GM06990 (cell line): ENCODE data around the gene SPDYE4.

Experiments used
- DNase-seq: peaks from one replicate; pipeline ENCODE4 v3.0.0-alpha.2; 2011; ENCODE audit not compliant: insufficient read length; ENCODE audit errors: extremely low read depth
- H3K27me3 ChIP-seq: replicated peaks from 2 replicates; pipeline ENCODE4 v1.6.0; 2011; ENCODE audit warnings: low read length; ENCODE audit not compliant: control insufficient read depth, insufficient read depth
- H3K36me3 ChIP-seq: 2 replicates; pipeline ENCODE4 v1.5.1; 2011; ENCODE audit warnings: low read length; ENCODE audit not compliant: control insufficient read depth, insufficient read depth
- H3K4me3 ChIP-seq: replicated peaks from 2 replicates; pipeline ENCODE4 v1.5.1; 2011; ENCODE audit warnings: low read depth, mild to moderate bottlenecking, control low read depth, low read length
- CTCF ChIP-seq: IDR thresholded peaks from 2 replicates; pipeline ENCODE4 v1.5.1; 2011; ENCODE audit warnings: low read length, control low read depth, mild to moderate bottlenecking, inconsistent platforms; ENCODE audit not compliant: insufficient read depth, poor library complexity, severe bottlenecking

Gene SPDYE4

DNA sequence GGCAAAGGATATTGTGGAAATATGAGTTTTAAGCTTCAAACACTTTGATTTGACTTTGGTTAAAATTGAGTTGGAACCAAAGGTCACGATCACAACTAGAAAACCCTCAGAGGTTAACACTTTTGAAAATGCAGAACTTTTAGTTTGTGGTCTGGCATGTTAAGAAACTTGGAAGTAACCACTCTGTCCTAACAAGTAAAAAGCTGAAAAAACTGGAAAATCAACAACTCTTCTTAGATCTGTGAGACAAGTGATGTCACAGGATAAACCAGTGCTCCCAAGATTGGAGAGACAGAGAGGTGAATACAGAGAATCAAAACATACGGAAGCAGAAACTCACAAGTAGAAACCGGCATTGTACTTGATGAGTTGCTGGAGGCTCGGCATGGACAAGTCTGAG, 23.4 kb upstream of the SPDYE4 start:
- Histone ChIP-seq H3K4me3 (no peak overlapping the region), H3K27me3 (no peaks in the 10 kb centered on the region), H3K36me3 (no peaks in the 10 kb centered on the region)
- DNase-seq: no peak
- TF ChIP-seq CTCF: no peak

GRCh38 chr17:8776881-8777280, 18.5 kb upstream of the SPDYE4 start:
- Histone ChIP-seq H3K36me3 (no peaks in the 10 kb centered on the region), H3K27me3 (no peaks in the 10 kb centered on the region), H3K4me3 (no peak overlapping the region)
- no peak for DNase-seq
- no peak for TF ChIP-seq CTCF

DNA sequence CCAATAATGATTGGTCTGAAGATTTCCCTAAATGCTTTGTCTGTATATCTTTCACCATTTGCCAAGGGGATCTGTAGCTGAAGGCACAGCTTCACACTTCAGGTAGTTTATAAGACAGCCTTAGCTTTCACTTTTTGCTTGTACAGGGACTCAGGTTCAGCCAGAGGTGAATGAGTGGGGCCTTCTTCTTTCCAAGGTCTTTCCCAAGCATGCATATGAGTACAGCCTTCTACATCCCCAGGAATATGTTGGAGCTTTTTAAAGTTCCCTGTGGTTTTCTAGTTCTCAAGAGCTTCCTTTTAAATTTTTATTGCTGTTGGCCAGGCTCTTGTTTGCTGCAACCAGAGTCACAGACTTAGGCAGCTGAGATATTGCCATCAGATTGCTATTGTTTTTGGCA, 17.9 kb upstream of the SPDYE4 start:
- Histone ChIP-seq H3K4me3 (no peak overlapping the region), H3K27me3 (no peaks in the 10 kb centered on the region), H3K36me3 (no peaks in the 10 kb centered on the region)
- no peak for TF ChIP-seq CTCF
- no peak for DNase-seq

GRCh38 chr17:8766731-8767130, 8.4 kb upstream of the SPDYE4 start:
- Histone ChIP-seq H3K36me3 (no peaks in the 10 kb centered on the region), H3K27me3 (no peaks in the 10 kb centered on the region), H3K4me3 (no peak overlapping the region)
- no peak for DNase-seq
- no peak for TF ChIP-seq CTCF

GRCh38 chr17:8762012-8762411, 3.7 kb upstream of the SPDYE4 start:
- H3K4me3 ChIP-seq: no peak overlapping the region
- H3K36me3 ChIP-seq: no peaks in the 10 kb centered on the region
- TF ChIP-seq CTCF: no peak
- no peak for DNase-seq
- no peaks in the 10 kb centered on the region for H3K27me3 ChIP-seq

DNA sequence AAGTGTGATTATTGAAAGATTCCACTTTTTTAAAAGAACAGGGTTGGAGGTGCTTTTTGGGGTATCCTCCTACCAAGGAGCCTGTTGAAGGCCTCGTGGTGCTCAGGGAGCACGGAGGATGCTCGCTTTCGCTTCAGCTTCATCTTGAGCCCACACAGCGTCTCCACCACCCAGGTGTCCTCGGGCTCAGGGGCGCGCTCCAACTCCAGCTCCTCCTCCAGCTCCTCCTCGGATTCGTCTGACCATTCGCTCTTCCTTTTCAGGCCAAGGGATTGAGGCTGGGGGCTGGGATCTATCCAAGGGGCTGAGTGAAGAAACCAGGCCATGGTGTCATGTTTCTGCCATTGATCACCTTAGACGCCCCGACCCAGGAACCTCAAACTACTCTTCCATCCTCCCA, 1.2 kb downstream of the SPDYE4 start:
- H3K36me3 ChIP-seq: no peaks in the 10 kb centered on the region
- TF ChIP-seq CTCF: no peak
- no peak for DNase-seq
- no peak overlapping the region for H3K4me3 ChIP-seq
- H3K27me3 ChIP-seq: no peaks in the 10 kb centered on the region
